SK-MEL-5 (cell line): ENCODE measurements around the gene PTPRU. TPM values are rescaled to one million over a fixed set of nuclear protein-coding genes. Genes with fewer than 3 reads are reported as not detected.

Experiments
- DNase-seq: peaks from one replicate; pipeline ENCODE4 v3.0.0-alpha.2; 2016; ENCODE audit warnings: low read depth, low spot score
- in situ Hi-C: cut with HindIII; loops from 2 replicates; pipeline ENCODE4 v1.10.0; 2016; ENCODE audit warnings: low sequenced_read_pairs, high pct_unique_total_duplicates, low pct_unique_long_range_greater_than_20kb
- total RNA-seq: library from RNA; depleted of rRNA; stranded (reverse); fragments of >200 nt; shearing (Covaris generic); gene quantifications from 2 replicates; pipeline ENCODE4 v1.2.3, GENCODE V29; 2014

PTPRU gene
- total RNA-seq, 1 experiment from 2014 or later: 3.3 TPM

GRCh38 chr1:29278124-29278523 lies 41.8 kb downstream of the PTPRU start:
- in situ Hi-C loops: no loop called here
- DNase-seq: no peak

GRCh38 chr1:29279406-29279805 lies 43.1 kb downstream of the PTPRU start:
- in situ Hi-C loops: no loop called here
- DNase-seq: no peak

GRCh38 chr1:29279951-29280391 lies 43.6 kb downstream of the PTPRU start:
- no peak for DNase-seq

GRCh38 chr1:29280409-29281131 lies 44.2 kb downstream of the PTPRU start:
- no peak for DNase-seq

More at GRCh38 chr1:29279951-29280391, 43.6 kb downstream of the PTPRU start:
- in situ Hi-C loops: no loop called here

GRCh38 chr1:29281571-29281970 lies 45.2 kb downstream of the PTPRU start:
- in situ Hi-C loops: no loop called here
- DNase-seq: no peak

More at GRCh38 chr1:29280409-29281131, 44.2 kb downstream of the PTPRU start:
- in situ Hi-C loops: no loop called here

GRCh38 chr1:29282135-29282923 lies 46.0 kb downstream of the PTPRU start:
- DNase-seq: no peak
- in situ Hi-C loops: no loop called here

GRCh38 chr1:29282924-29283803 lies 46.8 kb downstream of the PTPRU start:
- in situ Hi-C loops: no loop called here
- DNase-seq: peak; percentile 87

GRCh38 chr1:29283804-29284195 lies 47.5 kb downstream of the PTPRU start:
- DNase-seq: no peak
- in situ Hi-C loops: no loop called here

GRCh38 chr1:29284286-29284960 lies 48.1 kb downstream of the PTPRU start:
- in situ Hi-C loops: no loop called here
- no peak for DNase-seq

GRCh38 chr1:29284961-29285560 lies 48.7 kb downstream of the PTPRU start:
- no peak for DNase-seq
- in situ Hi-C loops: no loop called here

- no peak for DNase-seq
- in situ Hi-C loops: no loop called here
Measured at GRCh38 chr1:29285771-29286170, 49.4 kb downstream of the PTPRU start.

GRCh38 chr1:29286194-29286767 lies 50.0 kb downstream of the PTPRU start:
- in situ Hi-C loops: no loop called here
- DNase-seq: no peak

- in situ Hi-C loops: no loop called here
- DNase-seq: no peak
Measured at GRCh38 chr1:29289493-29289892, 53.2 kb downstream of the PTPRU start.

GRCh38 chr1:29290414-29290985 lies 54.2 kb downstream of the PTPRU start:
- in situ Hi-C loops: no loop called here
- DNase-seq: no peak

GRCh38 chr1:29291756-29292155 lies 55.4 kb downstream of the PTPRU start:
- in situ Hi-C loops: no loop called here
- no peak for DNase-seq

- no peak for DNase-seq
- in situ Hi-C loops: no loop called here
Measured at GRCh38 chr1:29292344-29292743, 56.0 kb downstream of the PTPRU start.
